PC-9 (cell line): Measurements from ENCODE around the gene TMEM151A.

Experiments
- CTCF ChIP-seq: fragments of 200-600 bp; sonication (generic); conservative IDR thresholded peaks from 2 replicates; pipeline ENCODE4 v1.6.1; 2017; ENCODE audit warnings: mixed run types, antibody characterized with exemption, mild to moderate bottlenecking, moderate library complexity
- EZH2 ChIP-seq: fragments of 200-600 bp; sonication (generic); IDR thresholded peaks from 2 replicates; pipeline ENCODE4 v1.8.0; 2017; ENCODE audit warnings: antibody characterized with exemption, low read depth

- no peak for TF ChIP-seq CTCF
- no peak for TF ChIP-seq EZH2
These were observed 44.0 kb downstream of the TMEM151A start for GRCh38 chr11:66335531-66336233.
